Activated CD8-positive, alpha-beta T cell treated with anti-CD3 and anti-CD28 coated beads for 36 hours (primary cell): ENCODE data around the gene KCNK2. TPM values are rescaled to one million over a fixed set of nuclear protein-coding genes. Genes with fewer than 3 reads are reported as not detected.

Experiments used
- ATAC-seq: fragments of 200-7000 bp; cut with Tn5 transposase; one replicate; pipeline ENCODE4 v1.10.0; 2021; ENCODE audit warnings: mild to moderate bottlenecking, moderate library complexity
- CTCF ChIA-PET: fragments of 350-600 bp; sonication (Branson Sonifier 250); formaldehyde crosslinking; loops from one replicate; lab custom pipeline; 2021; ENCODE audit warnings: antibody characterized with exemption; lab: Charles Lee
- POLR2A ChIA-PET: fragments of 350-600 bp; sonication (Branson Sonifier 250); formaldehyde crosslinking; loops from one replicate; lab custom pipeline; 2021; ENCODE audit warnings: antibody characterized with exemption; lab: Charles Lee
- DNase-seq: peaks from one replicate; pipeline ENCODE4 v3.0.0-alpha.2; 2020
- H3K27ac Mint-ChIP-seq: one replicate; pipeline ENCODE4 v1.8.0; 2021; ENCODE audit warnings: mild to moderate bottlenecking, mixed read lengths
- H3K27me3 Mint-ChIP-seq: one replicate; pipeline ENCODE4 v1.8.0; 2021; ENCODE audit warnings: mixed read lengths
- H3K36me3 Mint-ChIP-seq: one replicate; pipeline ENCODE4 v1.8.0; 2021; ENCODE audit warnings: low read depth, mixed read lengths
- H3K4me1 Mint-ChIP-seq: one replicate; pipeline ENCODE4 v1.8.0; 2021; ENCODE audit warnings: low read depth, mixed read lengths
- H3K4me3 Mint-ChIP-seq: one replicate; pipeline ENCODE4 v1.8.0; 2021; ENCODE audit warnings: mild to moderate bottlenecking, moderate library complexity, mixed read lengths
- H3K9me3 Mint-ChIP-seq: one replicate; pipeline ENCODE4 v1.8.0; 2021; ENCODE audit warnings: mixed read lengths
- intact Hi-C: fragments of 100-400 bp; cut with micrococcal nuclease; formaldehyde crosslinking; loops from one replicate; pipeline ENCODE4 v1.10.0; 2022
- total RNA-seq, 2 experiments: library from RNA; stranded (reverse); gene quantifications; one replicate each; pipeline ENCODE4 v1.2.3, GENCODE V29; 2021
- TF ChIP-seq, protein P1 (sequence below): fragments of 200-600 bp; IDR thresholded peaks from one replicate; pipeline ENCODE4 v1.8.0; 2022; ENCODE audit warnings: antibody characterized with exemption, mild to moderate bottlenecking

The KCNK2 gene
- total RNA-seq, 2 experiments from 2014 or later = not detected

- TF ChIP-seq, protein P1, sequence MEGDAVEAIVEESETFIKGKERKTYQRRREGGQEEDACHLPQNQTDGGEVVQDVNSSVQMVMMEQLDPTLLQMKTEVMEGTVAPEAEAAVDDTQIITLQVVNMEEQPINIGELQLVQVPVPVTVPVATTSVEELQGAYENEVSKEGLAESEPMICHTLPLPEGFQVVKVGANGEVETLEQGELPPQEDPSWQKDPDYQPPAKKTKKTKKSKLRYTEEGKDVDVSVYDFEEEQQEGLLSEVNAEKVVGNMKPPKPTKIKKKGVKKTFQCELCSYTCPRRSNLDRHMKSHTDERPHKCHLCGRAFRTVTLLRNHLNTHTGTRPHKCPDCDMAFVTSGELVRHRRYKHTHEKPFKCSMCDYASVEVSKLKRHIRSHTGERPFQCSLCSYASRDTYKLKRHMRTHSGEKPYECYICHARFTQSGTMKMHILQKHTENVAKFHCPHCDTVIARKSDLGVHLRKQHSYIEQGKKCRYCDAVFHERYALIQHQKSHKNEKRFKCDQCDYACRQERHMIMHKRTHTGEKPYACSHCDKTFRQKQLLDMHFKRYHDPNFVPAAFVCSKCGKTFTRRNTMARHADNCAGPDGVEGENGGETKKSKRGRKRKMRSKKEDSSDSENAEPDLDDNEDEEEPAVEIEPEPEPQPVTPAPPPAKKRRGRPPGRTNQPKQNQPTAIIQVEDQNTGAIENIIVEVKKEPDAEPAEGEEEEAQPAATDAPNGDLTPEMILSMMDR = no peak
- intact Hi-C loops = no loop called here
- ATAC-seq = no peak
- no peaks in the 10 kb centered on the region for H3K27me3 Mint-ChIP-seq
- H3K9me3 Mint-ChIP-seq = peaks cover 7% of the 10 kb centered on the region
- no peaks in the 10 kb centered on the region for H3K4me1 Mint-ChIP-seq
- ChIA-PET POLR2A (no interaction called here), CTCF (no interaction called here)
- H3K4me3 Mint-ChIP-seq = no peak overlapping the region
- no peak overlapping the region for H3K27ac Mint-ChIP-seq
- no peaks in the 10 kb centered on the region for H3K36me3 Mint-ChIP-seq
- no peak for DNase-seq
Observed at GRCh38 chr1:215141460-215141859, 58.9 kb downstream of the KCNK2 start.

DNA sequence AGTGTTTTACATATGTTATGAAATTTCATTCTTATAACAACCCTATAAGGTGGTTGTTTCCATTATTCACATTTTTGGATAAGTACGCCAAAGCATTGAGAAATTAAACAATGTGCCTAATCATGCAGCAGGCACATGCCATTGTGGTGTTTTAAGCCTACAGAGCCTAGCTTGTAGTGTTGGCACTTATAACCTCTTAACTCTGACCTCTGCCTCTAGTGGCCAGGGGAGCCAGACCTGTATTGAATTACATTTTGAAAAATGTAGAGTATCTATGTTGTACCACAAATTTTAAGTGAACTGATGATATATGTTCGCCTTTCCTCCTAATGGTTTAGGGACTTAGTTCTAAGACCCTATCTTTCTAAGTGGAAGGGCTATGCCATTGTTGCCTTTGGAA lies 61.0 kb downstream of the KCNK2 start:
- no peak overlapping the region for H3K4me3 Mint-ChIP-seq
- ATAC-seq (no peak), DNase-seq (no peak)
- intact Hi-C loops = no loop called here
- H3K9me3 Mint-ChIP-seq = peaks cover 7% of the 10 kb centered on the region
- ChIA-PET POLR2A (no interaction called here), CTCF (no interaction called here)
- H3K36me3 Mint-ChIP-seq = no peaks in the 10 kb centered on the region
- no peak overlapping the region for H3K27ac Mint-ChIP-seq
- no peaks in the 10 kb centered on the region for H3K4me1 Mint-ChIP-seq
- TF ChIP-seq, protein P1 = no peak
- no peaks in the 10 kb centered on the region for H3K27me3 Mint-ChIP-seq

GRCh38 chr1:215146240-215146975 lies 63.9 kb downstream of the KCNK2 start:
- Mint-ChIP-seq H3K9me3 (peaks cover 7% of the 10 kb centered on the region), H3K36me3 (no peaks in the 10 kb centered on the region), H3K27me3 (no peaks in the 10 kb centered on the region), H3K4me3 (no peak overlapping the region), H3K27ac (no peak overlapping the region), H3K4me1 (no peaks in the 10 kb centered on the region)
- POLR2A ChIA-PET = no interaction called here
- TF ChIP-seq, protein P1 = no peak
- no peak for ATAC-seq
- peak; percentile 12 for DNase-seq
- CTCF ChIA-PET = interaction anchor here (1.1 kb wide), 1 partner anchor 17 kb away, joined by 3 read pairs; no protein-coding TSS in a partner anchor
- intact Hi-C loops = no loop called here

- no peaks in the 10 kb centered on the region for H3K27me3 Mint-ChIP-seq
- H3K4me3 Mint-ChIP-seq = no peak overlapping the region
- TF ChIP-seq, protein P1 = no peak
- ATAC-seq (no peak), DNase-seq (no peak)
- H3K4me1 Mint-ChIP-seq = no peaks in the 10 kb centered on the region
- H3K36me3 Mint-ChIP-seq = no peaks in the 10 kb centered on the region
- ChIA-PET POLR2A (interaction anchor here (1.3 kb wide), 1 partner anchor 11 kb away, joined by 4 read pairs; no protein-coding TSS in a partner anchor), CTCF (interaction anchor here (1.9 kb wide), 1 partner anchor 377 kb away, joined by 5 read pairs; no protein-coding TSS in a partner anchor)
- peaks cover 4% of the 10 kb centered on the region for H3K9me3 Mint-ChIP-seq
- H3K27ac Mint-ChIP-seq = no peak overlapping the region
- intact Hi-C loops = no loop called here
Observed at GRCh38 chr1:215147024-215147423, 64.5 kb downstream of the KCNK2 start.

- ChIA-PET POLR2A (no interaction called here), CTCF (no interaction called here)
- no peaks in the 10 kb centered on the region for H3K36me3 Mint-ChIP-seq
- TF ChIP-seq, protein P1 = no peak
- no peak overlapping the region for H3K4me3 Mint-ChIP-seq
- no peaks in the 10 kb centered on the region for H3K27me3 Mint-ChIP-seq
- intact Hi-C loops = no loop called here
- no peaks in the 10 kb centered on the region for H3K4me1 Mint-ChIP-seq
- no peak for ATAC-seq
- no peaks in the 10 kb centered on the region for H3K9me3 Mint-ChIP-seq
- no peak overlapping the region for H3K27ac Mint-ChIP-seq
- no peak for DNase-seq
Observed at GRCh38 chr1:215151841-215152549, 69.5 kb downstream of the KCNK2 start.
